Measurements from ENCODE around the gene FIGN. TPM values are rescaled to one million over a fixed set of nuclear protein-coding genes. Genes with fewer than 3 reads are reported as not detected.

FIGN gene
- total and polyA plus RNA-seq, 9 of the 15 experiments (the other 6 are each of a cell fraction or from before 2014, with no cell fraction given), result 0.02 TPM; not detected in 8

DNA sequence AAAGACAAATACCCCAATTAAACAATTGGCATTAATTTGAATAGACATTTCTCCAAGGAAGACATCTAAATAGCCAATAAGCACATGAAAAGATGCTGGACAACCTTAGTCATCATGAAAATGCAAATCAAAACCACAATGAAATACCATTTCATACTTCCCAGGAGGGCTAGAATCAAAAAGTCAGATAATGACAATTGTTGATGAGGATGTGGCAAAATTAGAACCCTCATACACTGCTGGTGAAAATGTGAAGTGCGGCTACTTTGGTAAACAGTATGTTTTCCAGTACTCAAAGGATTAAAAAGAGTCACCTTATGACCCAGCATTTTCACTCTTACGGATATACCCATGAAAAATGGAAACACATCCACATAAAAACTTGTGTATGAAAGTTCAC, 91.6 kb downstream of the FIGN start (continued):
- TF ChIP-seq, protein P1, sequence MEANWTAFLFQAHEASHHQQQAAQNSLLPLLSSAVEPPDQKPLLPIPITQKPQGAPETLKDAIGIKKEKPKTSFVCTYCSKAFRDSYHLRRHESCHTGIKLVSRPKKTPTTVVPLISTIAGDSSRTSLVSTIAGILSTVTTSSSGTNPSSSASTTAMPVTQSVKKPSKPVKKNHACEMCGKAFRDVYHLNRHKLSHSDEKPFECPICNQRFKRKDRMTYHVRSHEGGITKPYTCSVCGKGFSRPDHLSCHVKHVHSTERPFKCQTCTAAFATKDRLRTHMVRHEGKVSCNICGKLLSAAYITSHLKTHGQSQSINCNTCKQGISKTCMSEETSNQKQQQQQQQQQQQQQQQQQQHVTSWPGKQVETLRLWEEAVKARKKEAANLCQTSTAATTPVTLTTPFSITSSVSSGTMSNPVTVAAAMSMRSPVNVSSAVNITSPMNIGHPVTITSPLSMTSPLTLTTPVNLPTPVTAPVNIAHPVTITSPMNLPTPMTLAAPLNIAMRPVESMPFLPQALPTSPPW (CRISPR knock-in tag; IDR thresholded peaks at IDR 0.05), result no peak
- no peak for TF ChIP-seq CTBP1 (IDR thresholded peaks at IDR 0.05; ENCODE audit: borderline replicate concordance)
- TF ChIP-seq ZNF224 (CRISPR knock-in tag; IDR thresholded peaks at IDR 0.05), result no peak
- TF ChIP-seq STAT5B (CRISPR knock-in tag; IDR thresholded peaks at IDR 0.05), result no peak
- no peak for TF ChIP-seq HIVEP1 (CRISPR knock-in tag; IDR thresholded peaks at IDR 0.05)
- no peak for TF ChIP-seq GTF2E2 (tag; IDR thresholded peaks at IDR 0.05)

DNA sequence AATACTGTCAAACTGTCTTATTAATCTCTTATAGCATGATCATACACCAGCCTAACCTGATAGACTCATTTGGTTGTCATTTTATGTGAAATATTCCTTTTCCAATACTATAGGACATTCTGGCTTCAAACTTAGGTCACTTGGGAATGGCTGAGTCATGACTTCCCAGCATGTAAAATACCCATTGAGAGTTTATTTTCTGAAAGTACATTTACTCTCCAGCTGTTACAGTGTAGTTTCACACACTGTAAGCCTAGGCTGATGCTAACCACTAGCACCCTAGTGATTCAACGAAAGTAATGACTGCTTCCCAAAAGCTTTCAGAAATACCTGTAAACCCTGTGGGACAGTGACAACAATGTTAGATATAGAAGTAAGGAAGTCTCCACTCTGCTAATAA, 93.8 kb downstream of the FIGN start:
- in situ Hi-C loops (cut with MboI), result no loop called here
- CTCF ChIA-PET (ENCODE audit: low intra/inter-chr PET ratio), result no interaction called here
- no peak overlapping the region for H3K9ac ChIP-seq (ENCODE audit: insufficient read depth in 1 of 2, low read depth in 2 of 2, low read length in 2 of 2)
- no peaks in the 10 kb centered on the region for H3K79me2 ChIP-seq (ENCODE audit: control insufficient read depth, insufficient read depth, low read length)
- no peaks in the 10 kb centered on the region; the same call in 1 of the 2 replicates for H3K9me3 ChIP-seq (replicated peaks; ENCODE audit: control insufficient read depth, insufficient read depth, low read depth, low read length)
- intact Hi-C loops (cut with micrococcal nuclease), result no loop called here
- DNase-seq (ENCODE audit: extremely low read depth in 1 of 4, low spot score in 3 of 4), result no peak
- H2AFZ ChIP-seq (ENCODE audit: low read depth, low read length), result no peak overlapping the region
- FAIRE-seq, result no peak
- no peaks in the 10 kb centered on the region for H3K27me3 ChIP-seq (ENCODE audit: control insufficient read depth in 2 of 2, insufficient read depth in 2 of 2, low read length in 2 of 2)
- BruUV-seq (replicated peaks), result no TSS peak
- H3K36me3 ChIP-seq (ENCODE audit: control insufficient read depth, insufficient read depth, low read length), result no peaks in the 10 kb centered on the region
- 0% methylated on average over 1 of the region's 1 CpG for WGBS (ENCODE audit: insufficient coverage, low coverage, missing lambda C conversion rate)
- no peak for ATAC-seq
- POLR2A ChIA-PET, result no interaction called here
- H3K4me3 ChIP-seq, result no peak overlapping the region
- H3K9me1 ChIP-seq (ENCODE audit: control insufficient read depth, insufficient read depth, low read length), result no peaks in the 10 kb centered on the region
- no peaks in the 10 kb centered on the region for H4K20me1 ChIP-seq (replicated peaks; ENCODE audit: control insufficient read depth, insufficient read depth, low read length)
- no peak overlapping the region for H3K4me2 ChIP-seq (ENCODE audit: insufficient read depth, low read length)
- no peak overlapping the region for H3K27ac ChIP-seq (ENCODE audit: extremely low read depth, low read depth, low read length)
- H3K4me1 ChIP-seq (replicated peaks in 1 of 2; ENCODE audit: control insufficient read depth in 2 of 2, insufficient read depth in 2 of 2, low read length in 2 of 2), result no peaks in the 10 kb centered on the region
- TF ChIP-seq ILK (tag; IDR thresholded peaks at IDR 0.05; ENCODE audit: borderline replicate concordance, low read depth) (no peak), RBM34 (IDR thresholded peaks at IDR 0.05; ENCODE audit: borderline replicate concordance, insufficient read depth, low read length) (no peak), HSF4 (CRISPR knock-in tag; IDR thresholded peaks at IDR 0.05; ENCODE audit: borderline replicate concordance) (no peak), XRCC3 (IDR thresholded peaks at IDR 0.05) (no peak), ZNF311 (CRISPR knock-in tag; IDR thresholded peaks at IDR 0.05) (no peak), ZC3H8 (IDR thresholded peaks at IDR 0.05) (no peak), TOE1 (IDR thresholded peaks at IDR 0.05; ENCODE audit: borderline replicate concordance) (no peak), TOE1 (CRISPR knock-in tag; IDR thresholded peaks at IDR 0.05; ENCODE audit: borderline replicate concordance, low read depth) (no peak), ZNF408 (CRISPR knock-in tag; IDR thresholded peaks at IDR 0.05; ENCODE audit: low read depth) (no peak)
- TF ChIP-seq, protein P2, sequence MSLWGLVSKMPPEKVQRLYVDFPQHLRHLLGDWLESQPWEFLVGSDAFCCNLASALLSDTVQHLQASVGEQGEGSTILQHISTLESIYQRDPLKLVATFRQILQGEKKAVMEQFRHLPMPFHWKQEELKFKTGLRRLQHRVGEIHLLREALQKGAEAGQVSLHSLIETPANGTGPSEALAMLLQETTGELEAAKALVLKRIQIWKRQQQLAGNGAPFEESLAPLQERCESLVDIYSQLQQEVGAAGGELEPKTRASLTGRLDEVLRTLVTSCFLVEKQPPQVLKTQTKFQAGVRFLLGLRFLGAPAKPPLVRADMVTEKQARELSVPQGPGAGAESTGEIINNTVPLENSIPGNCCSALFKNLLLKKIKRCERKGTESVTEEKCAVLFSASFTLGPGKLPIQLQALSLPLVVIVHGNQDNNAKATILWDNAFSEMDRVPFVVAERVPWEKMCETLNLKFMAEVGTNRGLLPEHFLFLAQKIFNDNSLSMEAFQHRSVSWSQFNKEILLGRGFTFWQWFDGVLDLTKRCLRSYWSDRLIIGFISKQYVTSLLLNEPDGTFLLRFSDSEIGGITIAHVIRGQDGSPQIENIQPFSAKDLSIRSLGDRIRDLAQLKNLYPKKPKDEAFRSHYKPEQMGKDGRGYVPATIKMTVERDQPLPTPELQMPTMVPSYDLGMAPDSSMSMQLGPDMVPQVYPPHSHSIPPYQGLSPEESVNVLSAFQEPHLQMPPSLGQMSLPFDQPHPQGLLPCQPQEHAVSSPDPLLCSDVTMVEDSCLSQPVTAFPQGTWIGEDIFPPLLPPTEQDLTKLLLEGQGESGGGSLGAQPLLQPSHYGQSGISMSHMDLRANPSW (CRISPR knock-in tag; IDR thresholded peaks at IDR 0.05), result no peak
- TF ChIP-seq, protein P3, sequence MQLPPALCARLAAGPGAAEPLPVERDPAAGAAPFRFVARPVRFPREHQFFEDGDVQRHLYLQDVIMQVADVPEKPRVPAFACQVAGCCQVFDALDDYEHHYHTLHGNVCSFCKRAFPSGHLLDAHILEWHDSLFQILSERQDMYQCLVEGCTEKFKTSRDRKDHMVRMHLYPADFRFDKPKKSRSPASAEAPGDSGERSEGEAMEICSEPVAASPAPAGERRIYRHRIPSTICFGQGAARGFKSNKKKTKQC (CRISPR knock-in tag; IDR thresholded peaks at IDR 0.05), result no peak

Measured in K562 (cell line).